Endodermal cell (in vitro differentiated cells): ENCODE measurements around the gene ANO9. TPM values are rescaled to one million over a fixed set of nuclear protein-coding genes. Genes with fewer than 3 reads are reported as not detected.

ENCODE experiments used
- DNase-seq: peaks from one replicate; pipeline ENCODE4 v3.0.0-alpha.2; 2017
- H3K27ac ChIP-seq: 2 replicates; pipeline ENCODE4 v1.5.1; 2013; ENCODE audit warnings: mild to moderate bottlenecking, low read depth, low read length, moderate library complexity
- H3K27me3 ChIP-seq: 2 replicates; pipeline ENCODE4 v1.6.1; 2013; ENCODE audit warnings: mild to moderate bottlenecking, low read length, moderate library complexity; ENCODE audit not compliant: insufficient read depth, control insufficient read depth, poor library complexity, severe bottlenecking
- H3K36me3 ChIP-seq: 2 replicates; pipeline ENCODE4 v1.7.0; 2013; ENCODE audit warnings: mild to moderate bottlenecking, low read length, moderate library complexity; ENCODE audit not compliant: control insufficient read depth, insufficient read depth
- H3K4me1 ChIP-seq: one replicate; pipeline ENCODE4 v1.7.0; 2013; ENCODE audit warnings: low read length; ENCODE audit not compliant: control insufficient read depth, insufficient read depth
- H3K4me3 ChIP-seq: 2 replicates; pipeline ENCODE4 v1.5.1; 2013; ENCODE audit warnings: mild to moderate bottlenecking, low read length, moderate library complexity
- H3K9ac ChIP-seq: 2 replicates; pipeline ENCODE4 v1.6.1; 2013; ENCODE audit warnings: mild to moderate bottlenecking, low read length, moderate library complexity; ENCODE audit not compliant: poor library complexity, severe bottlenecking; ENCODE audit errors: extremely low read depth
- H3K9me3 ChIP-seq: 2 replicates; pipeline ENCODE4 v1.6.1; 2013; ENCODE audit warnings: mild to moderate bottlenecking, low read length, moderate library complexity; ENCODE audit not compliant: control insufficient read depth
- H3K27ac Mint-ChIP-seq: 2 replicates; pipeline ENCODE4 v1.8.0; 2020; ENCODE audit warnings: mixed read lengths
- H3K27me3 Mint-ChIP-seq: 2 replicates; pipeline ENCODE4 v1.8.0; 2021; ENCODE audit warnings: mild to moderate bottlenecking, mixed read lengths; ENCODE audit not compliant: insufficient read depth
- H3K36me3 Mint-ChIP-seq: 2 replicates; pipeline ENCODE4 v1.8.0; 2020; ENCODE audit warnings: low read depth, mixed read lengths
- H3K4me1 Mint-ChIP-seq: 2 replicates; pipeline ENCODE4 v1.8.0; 2020; ENCODE audit warnings: mixed read lengths
- H3K4me3 Mint-ChIP-seq: 2 replicates; pipeline ENCODE4 v1.8.0; 2020; ENCODE audit warnings: mild to moderate bottlenecking, moderate library complexity, mixed read lengths
- H3K9me3 Mint-ChIP-seq: 2 replicates; pipeline ENCODE4 v1.8.0; 2020; ENCODE audit warnings: mild to moderate bottlenecking, mixed read lengths
- WGBS, 2 experiments: methylation state at CpG; one replicate each; pipeline versions ENCODE4 v1.1.5 to v1.1.7; 2013; ENCODE audit warnings: missing lambda C conversion rate in 2 of 2, mixed read lengths in 1 of 2; ENCODE audit not compliant: insufficient coverage in 1 of 2, insufficient read length in 1 of 2; 5-methylcytosine and 5-hydroxymethylcytosine counted together
- total RNA-seq, 2 donors: library from RNA; stranded (reverse); fragmentation: NEBNext Ultra II Directional in 1 of 2; extraction: Animal tissue kit (Norgen Biotek cat#: 25700) in 1 of 2; gene quantifications; 2 replicates in 1 of 2; 3 replicates in 1 of 2; pipeline ENCODE4 v1.2.1, GENCODE V29; 2021
- TF ChIP-seq, protein P1 (sequence below): fragments of 200-600 bp; sonication (generic); conservative IDR thresholded peaks from 2 replicates; pipeline ENCODE4 v1.5.0; 2021; ENCODE audit warnings: antibody characterized with exemption, mild to moderate bottlenecking

ANO9 gene
- total RNA-seq, 2 donors from 2014 or later, result 16.8 to 17.8 TPM

DNA sequence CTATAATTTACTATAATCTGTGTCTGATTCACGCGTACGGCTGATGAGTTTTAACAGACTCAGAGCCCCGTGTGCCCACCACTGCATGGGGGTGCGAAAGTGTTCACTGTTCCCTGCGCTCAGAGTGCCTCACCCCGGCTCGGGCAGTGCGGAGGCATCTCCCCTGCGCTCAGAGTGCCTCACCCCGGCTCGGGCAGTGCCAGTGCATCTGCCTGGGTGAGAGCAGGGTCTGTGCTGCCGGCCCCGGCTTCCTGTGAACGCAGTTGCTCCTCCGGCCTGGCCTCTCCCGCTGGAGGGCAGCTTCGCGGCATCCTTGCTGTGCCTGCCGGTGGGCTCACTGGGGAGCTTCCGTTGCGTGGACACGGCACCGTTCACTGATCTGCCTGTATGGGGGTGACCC is 22.5 kb upstream of the ANO9 start:
- H3K4me1 ChIP-seq, result no peaks in the 10 kb centered on the region
- Mint-ChIP-seq H3K36me3 (peaks cover 25% of the 10 kb centered on the region), H3K27me3 (no peaks in the 10 kb centered on the region), H3K9me3 (no peaks in the 10 kb centered on the region), H3K27ac (no peak overlapping the region), H3K4me3 (no peak overlapping the region), H3K4me1 (peaks cover 5% of the 10 kb centered on the region)
- no peak for DNase-seq
- 94 to 98% methylated on average over 18 to 24 of the region's 24 CpGs for WGBS, 2 experiments
- no peak overlapping the region for H3K9ac ChIP-seq
- H3K4me3 ChIP-seq, result no peak overlapping the region
- H3K9me3 ChIP-seq, result no peaks in the 10 kb centered on the region
- peaks cover 29% of the 10 kb centered on the region for H3K36me3 ChIP-seq
- no peaks in the 10 kb centered on the region for H3K27me3 ChIP-seq
- TF ChIP-seq, protein P1, sequence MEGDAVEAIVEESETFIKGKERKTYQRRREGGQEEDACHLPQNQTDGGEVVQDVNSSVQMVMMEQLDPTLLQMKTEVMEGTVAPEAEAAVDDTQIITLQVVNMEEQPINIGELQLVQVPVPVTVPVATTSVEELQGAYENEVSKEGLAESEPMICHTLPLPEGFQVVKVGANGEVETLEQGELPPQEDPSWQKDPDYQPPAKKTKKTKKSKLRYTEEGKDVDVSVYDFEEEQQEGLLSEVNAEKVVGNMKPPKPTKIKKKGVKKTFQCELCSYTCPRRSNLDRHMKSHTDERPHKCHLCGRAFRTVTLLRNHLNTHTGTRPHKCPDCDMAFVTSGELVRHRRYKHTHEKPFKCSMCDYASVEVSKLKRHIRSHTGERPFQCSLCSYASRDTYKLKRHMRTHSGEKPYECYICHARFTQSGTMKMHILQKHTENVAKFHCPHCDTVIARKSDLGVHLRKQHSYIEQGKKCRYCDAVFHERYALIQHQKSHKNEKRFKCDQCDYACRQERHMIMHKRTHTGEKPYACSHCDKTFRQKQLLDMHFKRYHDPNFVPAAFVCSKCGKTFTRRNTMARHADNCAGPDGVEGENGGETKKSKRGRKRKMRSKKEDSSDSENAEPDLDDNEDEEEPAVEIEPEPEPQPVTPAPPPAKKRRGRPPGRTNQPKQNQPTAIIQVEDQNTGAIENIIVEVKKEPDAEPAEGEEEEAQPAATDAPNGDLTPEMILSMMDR, result no peak
- H3K27ac ChIP-seq, result no peak overlapping the region

DNA sequence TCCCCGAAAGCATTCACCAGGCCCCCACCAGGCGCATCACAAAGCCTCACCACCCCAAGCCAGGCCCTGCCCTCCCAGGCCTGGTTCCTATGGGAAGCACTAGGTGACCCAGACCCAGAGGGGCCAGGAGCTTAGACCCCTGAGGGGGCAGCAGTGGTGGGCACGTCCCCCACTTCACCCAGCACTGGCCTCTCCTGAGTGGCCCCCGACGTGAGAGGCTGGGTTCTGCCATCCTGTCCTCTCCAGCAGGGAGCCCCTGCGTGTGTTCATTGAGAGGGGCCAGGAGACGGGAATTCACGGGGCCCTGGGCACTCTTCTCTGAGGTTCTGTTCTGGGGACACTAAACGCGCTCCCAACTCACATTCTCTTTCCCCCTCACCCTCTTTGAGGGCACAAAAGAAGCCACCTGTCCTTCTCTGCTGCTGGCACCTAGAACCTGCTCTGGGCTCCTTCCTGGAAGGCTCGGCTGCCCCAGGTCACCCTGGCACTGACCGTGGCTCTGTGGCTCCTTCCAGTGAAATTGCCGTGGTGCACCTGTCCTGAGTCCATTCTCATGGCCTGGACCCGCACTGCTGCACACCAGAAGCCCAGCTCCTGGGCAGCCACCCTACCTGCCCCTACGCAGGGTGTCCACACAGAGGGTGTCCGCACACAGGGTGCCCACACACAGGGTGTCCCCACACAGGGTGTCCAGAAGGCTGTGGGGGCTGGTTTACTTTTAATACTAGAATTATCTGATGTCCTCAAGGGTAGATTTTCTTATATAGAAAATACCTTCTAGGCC is 20.5 kb upstream of the ANO9 start:
- no peaks in the 10 kb centered on the region for H3K9me3 ChIP-seq
- H3K36me3 ChIP-seq, result peaks cover 43% of the 10 kb centered on the region
- no peaks in the 10 kb centered on the region for H3K27me3 Mint-ChIP-seq
- peaks cover 31% of the 10 kb centered on the region for H3K36me3 Mint-ChIP-seq
- H3K27me3 ChIP-seq, result no peaks in the 10 kb centered on the region
- H3K4me3 Mint-ChIP-seq, result no peak overlapping the region
- no peak overlapping the region for H3K27ac Mint-ChIP-seq
- no peak overlapping the region for H3K4me3 ChIP-seq
- H3K4me1 Mint-ChIP-seq, result no peaks in the 10 kb centered on the region
- no peak for DNase-seq
- TF ChIP-seq, protein P1, result no peak
- no peaks in the 10 kb centered on the region for H3K9me3 Mint-ChIP-seq
- H3K9ac ChIP-seq, result no peak overlapping the region
- WGBS, 2 experiments, result 92 to 94% methylated on average over 13 to 16 of the region's 16 CpGs
- H3K4me1 ChIP-seq, result no peaks in the 10 kb centered on the region
- H3K27ac ChIP-seq, result no peak overlapping the region

DNA sequence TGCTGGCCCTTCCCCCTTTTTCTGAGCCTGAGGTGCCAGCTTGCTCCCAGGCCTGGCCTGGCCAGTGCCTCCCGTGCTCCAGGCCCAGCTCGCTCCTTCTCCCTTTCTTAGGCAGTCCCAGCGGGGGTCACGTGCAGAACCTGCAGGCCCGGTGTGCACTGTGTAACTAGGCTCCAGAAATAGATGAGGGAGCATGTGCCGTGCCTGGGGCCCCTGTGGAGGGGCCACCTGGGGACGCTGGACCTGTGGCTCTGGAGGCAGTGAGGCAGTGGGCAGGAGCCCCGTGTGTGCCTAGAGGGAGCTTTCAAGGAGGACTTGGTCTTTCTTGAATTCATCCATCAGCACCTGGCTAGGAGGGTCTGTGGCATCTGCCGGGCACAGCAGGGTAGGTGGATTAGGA is 19.8 kb upstream of the ANO9 start:
- no peaks in the 10 kb centered on the region for H3K4me1 ChIP-seq
- Mint-ChIP-seq H3K9me3 (no peaks in the 10 kb centered on the region), H3K36me3 (peaks cover 35% of the 10 kb centered on the region), H3K4me3 (no peak overlapping the region), H3K27me3 (no peaks in the 10 kb centered on the region), H3K4me1 (no peaks in the 10 kb centered on the region), H3K27ac (no peak overlapping the region)
- peaks cover 46% of the 10 kb centered on the region for H3K36me3 ChIP-seq
- H3K27me3 ChIP-seq, result no peaks in the 10 kb centered on the region
- WGBS, 2 experiments, result 94 to 100% methylated on average over 2 to 9 of the region's 9 CpGs
- H3K4me3 ChIP-seq, result no peak overlapping the region
- no peaks in the 10 kb centered on the region for H3K9me3 ChIP-seq
- no peak overlapping the region for H3K9ac ChIP-seq
- no peak overlapping the region for H3K27ac ChIP-seq
- DNase-seq, result no peak
- TF ChIP-seq, protein P1, result no peak
